Effector memory CD4-positive, alpha-beta T cell (primary cell): ENCODE data around the gene RNF25.

Experiments used
- DNase-seq, 3 donors: peaks; one replicate each; pipeline ENCODE4 v3.0.0-alpha.2; 2020
- H3K27ac ChIP-seq: 2 replicates; pipeline ENCODE4 v1.7.0; 2013; ENCODE audit warnings: mild to moderate bottlenecking, low read length, moderate library complexity; ENCODE audit not compliant: insufficient read depth, poor library complexity, severe bottlenecking
- H3K27me3 ChIP-seq: replicated peaks from 2 replicates; pipeline ENCODE4 v1.7.0; 2013; ENCODE audit warnings: mild to moderate bottlenecking, low read length; ENCODE audit not compliant: insufficient read depth, control insufficient read depth, poor library complexity, severe bottlenecking
- H3K36me3 ChIP-seq: 2 replicates; pipeline ENCODE4 v1.7.0; 2013; ENCODE audit warnings: mild to moderate bottlenecking, low read length, moderate library complexity; ENCODE audit not compliant: control insufficient read depth, insufficient read depth
- H3K4me1 ChIP-seq: 2 replicates; pipeline ENCODE4 v1.7.0; 2013; ENCODE audit warnings: low read length, mild to moderate bottlenecking; ENCODE audit not compliant: control insufficient read depth, insufficient read depth, poor library complexity, severe bottlenecking
- H3K4me3 ChIP-seq: 2 replicates; pipeline ENCODE4 v1.7.0; 2013; ENCODE audit warnings: low read length, low read depth, mild to moderate bottlenecking; ENCODE audit not compliant: insufficient read depth, poor library complexity, severe bottlenecking
- H3K9me3 ChIP-seq: 2 replicates; pipeline ENCODE4 v1.7.0; 2013; ENCODE audit warnings: mild to moderate bottlenecking, low read length, moderate library complexity; ENCODE audit not compliant: control insufficient read depth

RNF25 gene

GRCh38 chr2:218631837-218632236 lies 40.0 kb downstream of the RNF25 start:
- H3K4me3 ChIP-seq = no peak overlapping the region
- no peaks in the 10 kb centered on the region for H3K4me1 ChIP-seq
- DNase-seq = no peak
- no peaks in the 10 kb centered on the region for H3K27me3 ChIP-seq
- peaks cover 21% of the 10 kb centered on the region for H3K36me3 ChIP-seq
- H3K9me3 ChIP-seq = no peaks in the 10 kb centered on the region
- H3K27ac ChIP-seq = no peak overlapping the region

- Histone ChIP-seq H3K36me3 (no peaks in the 10 kb centered on the region), H3K9me3 (no peaks in the 10 kb centered on the region), H3K27me3 (no peaks in the 10 kb centered on the region), H3K4me3 (no peak overlapping the region), H3K27ac (no peak overlapping the region), H3K4me1 (no peaks in the 10 kb centered on the region)
- no peak for DNase-seq
Measured at GRCh38 chr2:218627939-218628338, 43.9 kb downstream of the RNF25 start.

DNA sequence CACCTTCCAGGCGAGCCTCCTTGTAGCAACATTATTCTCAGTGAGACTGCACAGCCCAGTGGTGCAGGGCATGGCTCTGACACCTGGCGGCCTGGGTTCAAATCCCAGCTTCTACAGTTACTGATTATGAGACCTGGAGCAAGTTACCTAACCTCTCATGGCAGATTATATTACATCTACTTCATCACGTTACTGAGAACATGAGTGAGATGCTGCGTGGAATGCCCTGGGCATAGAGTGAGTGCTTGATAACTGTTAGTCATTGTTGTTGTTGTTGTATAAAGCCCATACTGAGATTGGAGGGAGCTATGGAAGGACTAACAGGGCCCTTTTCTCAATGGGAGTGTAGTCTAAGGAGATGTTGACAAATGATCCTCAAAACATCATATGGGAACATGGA lies 45.4 kb downstream of the RNF25 start:
- no peak overlapping the region for H3K27ac ChIP-seq
- H3K36me3 ChIP-seq = no peaks in the 10 kb centered on the region
- H3K4me3 ChIP-seq = no peak overlapping the region
- H3K9me3 ChIP-seq = no peaks in the 10 kb centered on the region
- DNase-seq = no peak
- H3K27me3 ChIP-seq = no peaks in the 10 kb centered on the region
- H3K4me1 ChIP-seq = no peaks in the 10 kb centered on the region

DNA sequence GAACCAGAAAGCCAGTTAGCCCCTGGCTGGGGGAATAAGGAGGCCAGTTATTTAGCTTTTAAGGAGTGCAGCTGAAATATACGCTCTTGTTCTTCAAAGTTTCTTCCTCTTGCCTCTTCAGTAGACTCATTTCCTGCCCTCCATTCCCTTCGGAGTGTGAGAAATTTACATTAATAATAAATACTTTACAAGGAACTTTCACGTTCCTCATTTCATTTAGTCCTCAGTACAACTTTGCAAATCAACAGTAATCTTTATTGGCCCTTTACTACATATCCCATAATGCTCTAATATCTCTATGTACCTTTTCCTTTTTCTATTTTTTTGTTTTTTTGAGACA lies 48.5 kb downstream of the RNF25 start:
- Histone ChIP-seq H3K36me3 (no peaks in the 10 kb centered on the region), H3K27ac (no peak overlapping the region), H3K9me3 (no peaks in the 10 kb centered on the region), H3K4me3 (no peak overlapping the region), H3K27me3 (no peaks in the 10 kb centered on the region), H3K4me1 (no peaks in the 10 kb centered on the region)
- DNase-seq = no peak

DNA sequence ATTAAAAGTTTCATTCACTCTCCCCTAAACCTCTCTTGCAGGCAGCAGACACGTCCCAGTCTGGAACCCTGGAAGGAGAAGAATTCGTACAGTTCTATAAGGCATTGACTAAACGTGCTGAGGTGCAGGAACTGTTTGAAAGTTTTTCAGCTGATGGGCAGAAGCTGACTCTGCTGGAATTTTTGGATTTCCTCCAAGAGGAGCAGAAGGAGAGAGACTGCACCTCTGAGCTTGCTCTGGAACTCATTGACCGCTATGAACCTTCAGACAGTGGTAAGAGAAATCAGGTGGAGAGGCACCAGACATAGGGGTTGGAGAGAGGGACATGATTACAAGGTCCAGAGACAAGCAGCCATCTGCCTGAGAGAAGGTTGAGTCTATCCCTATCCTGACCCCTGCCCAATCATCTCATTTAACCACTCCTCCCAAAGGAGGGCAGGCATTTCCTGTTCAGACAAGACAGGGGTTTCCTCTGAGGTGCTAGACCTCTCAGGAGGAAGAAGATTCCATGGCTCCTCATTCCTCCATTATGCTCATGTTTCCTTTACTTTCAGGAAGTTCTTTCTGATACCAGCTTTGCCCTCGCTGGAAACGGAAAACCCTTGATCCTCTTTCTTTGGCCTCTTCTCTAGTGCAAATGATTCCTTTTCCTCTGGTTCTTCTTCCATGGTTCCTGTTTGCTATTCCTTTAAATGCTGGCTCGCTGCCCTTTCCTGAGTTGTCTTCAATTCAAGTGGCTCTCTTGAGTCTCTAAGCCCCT lies 49.0 kb downstream of the RNF25 start:
- Histone ChIP-seq H3K36me3 (no peaks in the 10 kb centered on the region), H3K4me3 (no peak overlapping the region), H3K4me1 (no peaks in the 10 kb centered on the region), H3K9me3 (no peaks in the 10 kb centered on the region), H3K27ac (no peak overlapping the region), H3K27me3 (no peaks in the 10 kb centered on the region)
- no peak for DNase-seq

DNA sequence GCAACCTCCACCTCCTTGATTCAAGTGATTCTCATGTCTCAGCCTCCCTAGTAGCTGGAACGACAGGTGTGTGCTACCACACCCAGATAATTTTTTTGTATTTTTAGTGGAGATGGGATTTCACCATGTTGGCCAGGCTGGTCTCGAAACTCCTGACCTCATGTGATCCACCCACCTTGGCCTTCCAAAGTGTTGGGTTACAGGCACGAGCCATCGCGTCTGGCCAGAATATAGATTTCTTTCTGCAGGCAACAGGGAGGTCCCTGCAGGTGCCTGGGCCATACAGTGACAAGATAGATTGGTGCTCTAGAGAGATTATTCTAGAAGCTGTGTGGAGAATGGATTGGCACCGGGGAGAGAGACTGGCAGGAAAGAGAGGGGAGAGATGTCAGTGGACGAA lies 50.8 kb downstream of the RNF25 start:
- Histone ChIP-seq H3K4me1 (no peaks in the 10 kb centered on the region), H3K9me3 (no peaks in the 10 kb centered on the region), H3K4me3 (no peak overlapping the region), H3K27me3 (no peaks in the 10 kb centered on the region), H3K27ac (no peak overlapping the region), H3K36me3 (no peaks in the 10 kb centered on the region)
- no peak for DNase-seq

DNA sequence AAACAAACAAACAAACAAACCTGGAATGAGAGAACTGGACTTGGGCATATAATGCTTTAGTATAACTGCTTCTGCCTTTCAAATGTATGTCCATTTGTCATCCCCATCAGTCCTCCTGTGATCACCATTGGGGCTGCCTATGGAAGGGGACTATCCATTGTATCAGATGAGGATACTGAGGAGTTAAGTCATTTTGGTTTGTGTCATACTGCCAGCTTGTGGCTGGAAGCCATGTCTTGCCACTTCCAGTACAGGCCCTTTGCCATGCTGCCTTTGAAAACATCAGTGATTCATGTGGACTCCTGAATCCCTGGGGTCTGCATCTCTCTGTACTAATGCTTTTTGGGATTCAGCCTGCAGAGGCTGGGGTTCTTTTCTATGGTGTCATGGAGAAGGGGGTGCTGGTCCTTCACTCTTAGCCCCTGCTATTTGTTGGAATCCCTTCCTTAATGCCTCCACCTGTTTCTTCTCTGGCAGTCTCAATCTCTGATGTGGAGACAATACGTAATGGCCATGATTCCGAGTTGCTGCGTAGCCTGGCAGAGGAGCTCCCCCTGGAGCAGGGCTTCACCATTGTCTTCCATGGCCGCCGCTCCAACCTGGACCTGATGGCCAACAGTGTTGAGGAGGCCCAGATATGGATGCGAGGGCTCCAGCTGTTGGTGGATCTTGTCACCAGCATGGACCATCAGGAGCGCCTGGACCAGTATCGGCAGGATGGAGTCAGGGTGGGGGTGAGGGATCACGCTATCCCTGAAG lies 53.5 kb downstream of the RNF25 start:
- Histone ChIP-seq H3K4me3 (no peak overlapping the region), H3K9me3 (no peaks in the 10 kb centered on the region), H3K27ac (no peak overlapping the region), H3K36me3 (no peaks in the 10 kb centered on the region), H3K4me1 (no peaks in the 10 kb centered on the region), H3K27me3 (no peaks in the 10 kb centered on the region)
- no peak for DNase-seq

DNA sequence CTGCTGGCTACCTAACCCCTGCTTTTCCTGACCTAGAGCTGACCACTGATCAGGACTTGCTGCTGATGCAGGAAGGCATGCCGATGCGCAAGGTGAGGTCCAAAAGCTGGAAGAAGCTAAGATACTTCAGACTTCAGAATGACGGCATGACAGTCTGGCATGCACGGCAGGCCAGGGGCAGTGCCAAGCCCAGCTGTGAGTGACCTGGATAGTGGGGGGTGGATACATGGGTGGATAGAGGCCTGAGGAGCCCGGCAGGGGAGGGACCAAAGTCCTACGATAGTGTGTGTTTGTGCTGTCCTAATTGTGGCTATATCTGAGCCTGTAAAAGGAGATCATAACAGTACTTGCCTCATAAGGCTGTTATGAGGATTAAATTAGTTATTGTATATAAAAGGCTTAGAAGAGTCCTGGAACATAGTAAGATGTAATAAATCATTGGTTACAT lies 55.9 kb downstream of the RNF25 start:
- no peaks in the 10 kb centered on the region for H3K4me1 ChIP-seq
- H3K27me3 ChIP-seq = no peaks in the 10 kb centered on the region
- no peak for DNase-seq
- H3K27ac ChIP-seq = no peak overlapping the region
- no peak overlapping the region for H3K4me3 ChIP-seq
- H3K36me3 ChIP-seq = no peaks in the 10 kb centered on the region
- no peaks in the 10 kb centered on the region for H3K9me3 ChIP-seq
